ENCODE measurements around the gene SP7.

- no peak for TF ChIP-seq CTCF (conservative IDR thresholded peaks at IDR 0.05)
- TF ChIP-seq EZH2 (IDR thresholded peaks at IDR 0.05; ENCODE audit: low read depth), result no peak
Measured at GRCh38 chr12:53365245-53365904, 29.2 kb upstream of the SP7 start.

Data from PC-9 (cell line).